Memory B cell (primary cell): Measurements from ENCODE around the gene UBL4A.

ENCODE experiments used
- ATAC-seq: fragments of 150-1000 bp; cut with Tn5 transposase; 2 replicates; pipeline ENCODE4 v1.10.0; 2021; ENCODE audit warnings: low read depth, mild to moderate bottlenecking, moderate library complexity
- DNase-seq, 2 donors: peaks; one replicate each; pipeline ENCODE4 v3.0.0; 2022; ENCODE audit warnings: low spot score in 2 of 2
- H3K27ac Mint-ChIP-seq: one replicate; pipeline ENCODE4 v1.8.0; 2022; ENCODE audit warnings: mild to moderate bottlenecking, moderate library complexity, mixed read lengths
- H3K27me3 Mint-ChIP-seq: one replicate; pipeline ENCODE4 v1.8.0; 2022; ENCODE audit warnings: mixed read lengths
- H3K36me3 Mint-ChIP-seq: one replicate; pipeline ENCODE4 v1.8.0; 2022; ENCODE audit warnings: mild to moderate bottlenecking, mixed read lengths
- H3K4me1 Mint-ChIP-seq: one replicate; pipeline ENCODE4 v1.8.0; 2022; ENCODE audit warnings: mixed read lengths
- H3K4me3 Mint-ChIP-seq: one replicate; pipeline ENCODE4 v1.8.0; 2022; ENCODE audit warnings: mild to moderate bottlenecking, moderate library complexity, mixed read lengths
- H3K9me3 Mint-ChIP-seq: one replicate; pipeline ENCODE4 v1.8.0; 2022; ENCODE audit warnings: mixed read lengths

UBL4A gene

GRCh38 chrX:154439841-154440240, 46.6 kb downstream of the UBL4A start:
- H3K36me3 Mint-ChIP-seq = no peaks in the 10 kb centered on the region
- no peaks in the 10 kb centered on the region for H3K9me3 Mint-ChIP-seq
- ATAC-seq (no peak), DNase-seq (no peak)
- peaks cover 9% of the 10 kb centered on the region for H3K4me1 Mint-ChIP-seq
- no peak overlapping the region for H3K4me3 Mint-ChIP-seq
- no peak overlapping the region for H3K27ac Mint-ChIP-seq
- no peaks in the 10 kb centered on the region for H3K27me3 Mint-ChIP-seq

- H3K4me3 Mint-ChIP-seq = peak overlapping the region; percentile 90
Measured at GRCh38 chrX:154437971-154438893, 48.2 kb downstream of the UBL4A start.

GRCh38 chrX:154436983-154437752, 49.2 kb downstream of the UBL4A start, which contains the start of gene GDI1:
Gene GDI1, plus strand, starts transcription at chrX:154437154. Its CDS starts 101 bp downstream, at chrX:154437255.
- no peaks in the 10 kb centered on the region for H3K27me3 Mint-ChIP-seq
- peak; percentile 51 to 64 for DNase-seq
- peak within 1 kb of the TSS; percentile 88 for H3K27ac Mint-ChIP-seq
- peak within 1 kb of the TSS; percentile 90 for H3K4me3 Mint-ChIP-seq
- peak; percentile 77 for ATAC-seq
- no peaks in the 10 kb centered on the region for H3K9me3 Mint-ChIP-seq
- H3K4me1 Mint-ChIP-seq = peaks cover 6% of the 10 kb centered on the region
- H3K36me3 Mint-ChIP-seq = no peaks in the 10 kb centered on the region

More at GRCh38 chrX:154437971-154438893, 48.2 kb downstream of the UBL4A start:
- Mint-ChIP-seq H3K4me1 (peaks cover 6% of the 10 kb centered on the region), H3K27me3 (no peaks in the 10 kb centered on the region), H3K9me3 (no peaks in the 10 kb centered on the region), H3K27ac (peak overlapping the region; percentile 87), H3K36me3 (no peaks in the 10 kb centered on the region)
- ATAC-seq (no peak), DNase-seq (no peak)

DNA sequence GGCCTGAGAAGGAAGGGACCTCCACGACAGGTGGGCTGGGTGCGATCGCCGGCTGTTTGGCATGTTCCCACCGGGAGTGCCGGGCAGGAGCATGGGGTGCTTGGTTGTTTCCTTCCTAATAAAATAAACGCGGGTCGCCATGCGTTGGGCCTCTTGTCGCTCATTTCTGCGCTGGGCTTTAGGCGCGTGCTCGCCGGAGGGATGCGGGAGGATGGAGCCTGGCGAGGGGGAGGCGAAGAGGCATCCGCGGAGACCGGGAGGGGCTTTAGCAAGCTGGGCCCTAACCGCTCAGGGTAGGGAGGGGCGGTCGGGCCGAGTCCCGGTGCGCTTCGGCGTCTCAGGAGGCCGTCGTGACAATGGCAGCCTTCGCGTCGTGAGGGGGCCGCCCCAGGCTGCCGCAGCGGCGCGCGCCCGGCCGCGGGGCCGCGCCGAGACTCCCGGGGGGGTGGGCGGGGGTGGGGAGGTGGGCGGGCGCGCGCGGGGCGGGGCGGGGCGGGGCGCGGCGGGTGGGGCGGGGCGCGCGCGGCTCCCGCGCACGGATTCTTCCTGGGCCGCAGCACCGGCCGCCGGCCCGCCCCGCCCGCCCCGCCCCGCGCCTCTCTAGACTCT, 49.9 kb downstream of the UBL4A start:
- no peaks in the 10 kb centered on the region for H3K36me3 Mint-ChIP-seq
- peak; percentile 83 for ATAC-seq

DNA sequence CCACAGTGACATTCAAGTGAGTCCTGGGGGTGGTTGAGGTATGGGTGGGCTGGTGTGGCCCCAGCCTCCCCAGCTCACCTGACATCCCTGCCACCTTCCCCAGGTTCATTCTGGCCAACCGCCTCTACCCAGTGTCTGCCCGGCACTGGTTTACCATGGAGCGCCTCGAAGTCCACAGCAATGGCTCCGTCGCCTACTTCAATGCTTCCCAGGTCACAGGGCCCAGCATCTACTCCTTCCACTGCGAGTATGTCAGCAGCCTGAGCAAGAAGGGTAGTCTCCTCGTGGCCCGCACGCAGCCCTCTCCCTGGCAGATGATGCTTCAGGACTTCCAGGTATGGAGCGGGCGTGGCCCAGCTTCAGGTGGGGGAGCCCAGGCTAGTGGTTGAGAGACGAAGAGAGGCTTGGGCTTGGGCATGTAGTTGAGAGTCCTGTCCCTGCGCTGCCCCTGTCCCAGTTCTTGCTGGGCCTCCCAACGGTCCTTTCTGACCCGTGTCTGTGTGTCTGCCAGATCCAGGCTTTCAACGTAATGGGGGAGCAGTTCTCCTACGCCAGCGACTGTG, 51.2 kb downstream of the UBL4A start:
- ATAC-seq (no peak), DNase-seq (no peak)
- H3K4me3 Mint-ChIP-seq = no peak overlapping the region
- H3K27ac Mint-ChIP-seq = peak overlapping the region; percentile 88
- H3K27me3 Mint-ChIP-seq = no peaks in the 10 kb centered on the region
- no peaks in the 10 kb centered on the region for H3K36me3 Mint-ChIP-seq
- peaks cover 12% of the 10 kb centered on the region for H3K4me1 Mint-ChIP-seq
- H3K9me3 Mint-ChIP-seq = no peaks in the 10 kb centered on the region

More for the DNA sequence above, 49.9 kb downstream of the UBL4A start:
- H3K27me3 Mint-ChIP-seq = no peaks in the 10 kb centered on the region
- no peaks in the 10 kb centered on the region for H3K9me3 Mint-ChIP-seq
- peak overlapping the region; percentile 82 for H3K4me3 Mint-ChIP-seq
- H3K4me1 Mint-ChIP-seq = peaks cover 6% of the 10 kb centered on the region
- H3K27ac Mint-ChIP-seq = peak overlapping the region; percentile 88
- DNase-seq = peak; percentile 21 to 27

GRCh38 chrX:154434394-154435168, 51.8 kb downstream of the UBL4A start:
- no peak for DNase-seq
- no peak overlapping the region for H3K4me3 Mint-ChIP-seq
- no peaks in the 10 kb centered on the region for H3K27me3 Mint-ChIP-seq
- H3K36me3 Mint-ChIP-seq = no peaks in the 10 kb centered on the region
- H3K4me1 Mint-ChIP-seq = peaks cover 12% of the 10 kb centered on the region
- ATAC-seq = no peak
- no peaks in the 10 kb centered on the region for H3K9me3 Mint-ChIP-seq
- no peak overlapping the region for H3K27ac Mint-ChIP-seq
